Endothelial cell of umbilical vein (primary cell): Measurements from ENCODE around the gene MYO1F. TPM values are rescaled to one million over a fixed set of nuclear protein-coding genes. Genes with fewer than 3 reads are reported as not detected.

ENCODE experiments used
- BruUV-seq: library from RNA; stranded (reverse); fragments of 400-500 nt; replicated peaks from 2 replicates; lab custom pipeline; 2021; lab: Mats Ljungman, UMichigan
- CTCF ChIA-PET: fragments of 300-600, 350-600 bp; sonication (Branson Sonifier 250); formaldehyde crosslinking; loops from one replicate; lab custom pipeline; 2021; ENCODE audit warnings: antibody characterized with exemption, inconsistent platforms; lab: Charles Lee
- POLR2A ChIA-PET: fragments of 300-600, 350-600 bp; sonication (Branson Sonifier 250); formaldehyde crosslinking; loops from one replicate; lab custom pipeline; 2021; ENCODE audit warnings: antibody characterized with exemption, inconsistent platforms; lab: Charles Lee
- DNase-seq: peaks from one replicate; pipeline ENCODE4 v3.0.0-alpha.2; 2011; ENCODE audit warnings: low read depth, low spot score
- FAIRE-seq: peaks from 2 replicates; lab custom pipeline; 2011; peaks lifted over from hg19 to GRCh38; lab: Jason Lieb, UNC
- H2AFZ ChIP-seq: 2 replicates; pipeline ENCODE4 v1.6.0; 2012; ENCODE audit warnings: low read depth, low read length, control low read depth, inconsistent platforms
- H3K27ac ChIP-seq: 2 replicates; pipeline ENCODE4 v1.5.1; 2011; ENCODE audit warnings: low read depth, mild to moderate bottlenecking, control low read depth, low read length, moderate library complexity; ENCODE audit not compliant: insufficient read depth
- H3K27me3 ChIP-seq, 2 experiments: 2 replicates each; pipeline versions ENCODE4 v1.6.0 to v1.6.1; 2011; ENCODE audit warnings: low read length in 2 of 2, mixed read lengths in 1 of 2; ENCODE audit not compliant: control insufficient read depth in 2 of 2, insufficient read depth in 2 of 2
- H3K36me3 ChIP-seq, 2 experiments: 2 replicates in 1 of 2; 3 replicates in 1 of 2; pipeline ENCODE4 v1.5.1; 2011; ENCODE audit warnings: low read length in 2 of 2, mild to moderate bottlenecking in 1 of 2, moderate library complexity in 1 of 2; ENCODE audit not compliant: control insufficient read depth in 2 of 2, insufficient read depth in 2 of 2; ENCODE audit errors: extremely low read depth in 1 of 2
- H3K4me1 ChIP-seq: 3 replicates; pipeline ENCODE4 v1.5.1; 2011; ENCODE audit warnings: mild to moderate bottlenecking, low read length; ENCODE audit not compliant: control insufficient read depth, insufficient read depth; ENCODE audit errors: extremely low read depth
- H3K4me2 ChIP-seq: 2 replicates; pipeline ENCODE4 v1.6.1; 2011; ENCODE audit warnings: low read length, control low read depth, mixed read lengths; ENCODE audit not compliant: insufficient read depth
- H3K4me3 ChIP-seq, 3 experiments: fragments of 200-600 bp in 1 of 3; sonication (generic), shearing (Covaris generic) in 1 of 3; replicated peaks in 1 of 3; 2 replicates each; pipeline ENCODE4 v1.5.1; 2011 to 2016; ENCODE audit warnings: control low read depth in 3 of 3, low read length in 3 of 3, mild to moderate bottlenecking in 2 of 3, inconsistent platforms in 1 of 3, low read depth in 1 of 3, moderate library complexity in 1 of 3; ENCODE audit not compliant: insufficient read depth in 1 of 3
- H3K79me2 ChIP-seq: 2 replicates; pipeline ENCODE4 v1.6.0; 2012; ENCODE audit warnings: low read length, inconsistent platforms; ENCODE audit not compliant: control insufficient read depth, insufficient read depth
- H3K9ac ChIP-seq: replicated peaks from 2 replicates; pipeline ENCODE3; 2011; ENCODE audit warnings: low read length, control low read depth; ENCODE audit not compliant: insufficient read depth; ENCODE audit errors: extremely low read depth
- H3K9me1 ChIP-seq: replicated peaks from 3 replicates; pipeline ENCODE4 v1.6.0; 2011; ENCODE audit warnings: mild to moderate bottlenecking, low read length; ENCODE audit not compliant: control insufficient read depth, insufficient read depth; ENCODE audit errors: extremely low read depth
- H3K9me3 ChIP-seq: replicated peaks from 2 replicates; pipeline ENCODE4 v1.5.1; 2012; ENCODE audit warnings: low read length, inconsistent platforms; ENCODE audit not compliant: control insufficient read depth, insufficient read depth
- H4K20me1 ChIP-seq: replicated peaks from 2 replicates; pipeline ENCODE3; 2011; ENCODE audit warnings: mild to moderate bottlenecking, low read length; ENCODE audit not compliant: control insufficient read depth, insufficient read depth; ENCODE audit errors: extremely low read depth
- EZH2 ChIP-seq: IDR thresholded peaks from 2 replicates; pipeline ENCODE4 v1.6.1; 2012; ENCODE audit warnings: borderline replicate concordance, low read depth, mild to moderate bottlenecking, moderate library complexity, low read length, inconsistent platforms; ENCODE audit not compliant: severe bottlenecking
- FOS ChIP-seq: IDR thresholded peaks from 2 replicates; pipeline ENCODE4 v1.6.1; 2011; ENCODE audit warnings: mild to moderate bottlenecking, low read length, moderate library complexity, borderline replicate concordance; ENCODE audit not compliant: insufficient read depth
- GATA2 ChIP-seq: IDR thresholded peaks from 2 replicates; pipeline ENCODE4 v1.7.0; 2011; ENCODE audit warnings: low read depth, mild to moderate bottlenecking, moderate library complexity, mixed read lengths, low read length; ENCODE audit not compliant: insufficient read length, insufficient read depth
- JUN ChIP-seq: IDR thresholded peaks from 2 replicates; pipeline ENCODE4 v1.6.1; 2011; ENCODE audit warnings: borderline replicate concordance, low read depth; ENCODE audit not compliant: insufficient read length, insufficient read depth
- MAX ChIP-seq: IDR thresholded peaks from 2 replicates; pipeline ENCODE4 v1.6.1; 2011; ENCODE audit not compliant: insufficient read depth, insufficient read length
- MYC ChIP-seq: IDR thresholded peaks from one replicate; pipeline ENCODE4 v1.6.1; 2011; ENCODE audit warnings: mild to moderate bottlenecking, low read depth, low read length
- POLR2A ChIP-seq: IDR thresholded peaks from 2 replicates; pipeline ENCODE4 v1.6.1; 2012; ENCODE audit warnings: low read depth, mild to moderate bottlenecking, control low read depth, low read length
- POLR2AphosphoS5 ChIP-seq: IDR thresholded peaks from 2 replicates; pipeline ENCODE4 v1.6.1; 2012; ENCODE audit warnings: low read depth, mild to moderate bottlenecking, control low read depth, low read length, moderate library complexity; ENCODE audit not compliant: insufficient read depth
- dilution Hi-C: fragments of 300-500 bp; cut with MboI; formaldehyde crosslinking; loops from one replicate; pipeline ENCODE4 v1.15.0; 2019; ENCODE audit warnings: low sequenced_read_pairs; ENCODE audit not compliant: extremely low pct_ligation_motif_present
- intact Hi-C: fragments of 100-400 bp; cut with micrococcal nuclease; formaldehyde crosslinking; loops from one replicate; pipeline ENCODE4 v1.10.0; 2022
- polyA plus RNA-seq, 4 experiments: library from polyadenylated mRNA; depleted of rRNA in 3 of 4; stranded (reverse) in 3 of 4; unstranded in 1 of 4; fragments of >200 nt; gene quantifications; 2 replicates each; pipeline versions ENCODE4 v1.2.1 to v1.2.3, GENCODE V29; 2011 to 2012; ENCODE audit warnings: missing spikeins in 1 of 4
- total RNA-seq: library from RNA; stranded (reverse); gene quantifications from 2 replicates; pipeline ENCODE4 v1.2.3, GENCODE V29; 2021
- TF ChIP-seq, protein P1 (sequence below), 2 donors: IDR thresholded peaks; 1 replicate in 1 of 2; 2 replicates in 1 of 2; pipeline ENCODE4 v1.5.1; 2011; ENCODE audit warnings: low read length in 2 of 2, mild to moderate bottlenecking in 2 of 2, moderate library complexity in 2 of 2, control low read depth in 1 of 2, inconsistent platforms in 1 of 2, low read depth in 1 of 2; ENCODE audit not compliant: insufficient read depth in 1 of 2; ENCODE audit errors: extremely low read depth in 1 of 2

MYO1F gene
- total and polyA plus RNA-seq, 2 donors (not counting 3 experiments of a cell fraction or from before 2014, with no cell fraction given): 0.22 to 0.39 TPM

- intact Hi-C loops (no loop called here), dilution Hi-C loops (no loop called here)
- H4K20me1 ChIP-seq: no peaks in the 10 kb centered on the region
- H3K79me2 ChIP-seq: no peaks in the 10 kb centered on the region
- CTCF ChIA-PET: interaction anchor here (0.6 to 3.1 kb wide), 2 partner anchors 8 to 103 kb away, joined by 5 to 12 read pairs; no protein-coding TSS in a partner anchor
- H3K9ac ChIP-seq: no peak overlapping the region
- H3K4me3 ChIP-seq: no peak overlapping the region
- POLR2A ChIA-PET: interaction anchor here (0.6 kb wide), 1 partner anchor 11 kb away, joined by 3 read pairs; no protein-coding TSS in a partner anchor
- FAIRE-seq (no peak), DNase-seq (no peak)
- no peaks in the 10 kb centered on the region for H3K9me3 ChIP-seq
- no peaks in the 10 kb centered on the region for H3K36me3 ChIP-seq
- H2AFZ ChIP-seq: no peak overlapping the region
- TF ChIP-seq GATA2 (no peak), JUN (no peak), FOS (no peak), EZH2 (no peak), MAX (no peak), POLR2A (no peak), POLR2AphosphoS5 (no peak), MYC (no peak)
- TF ChIP-seq, protein P1, sequence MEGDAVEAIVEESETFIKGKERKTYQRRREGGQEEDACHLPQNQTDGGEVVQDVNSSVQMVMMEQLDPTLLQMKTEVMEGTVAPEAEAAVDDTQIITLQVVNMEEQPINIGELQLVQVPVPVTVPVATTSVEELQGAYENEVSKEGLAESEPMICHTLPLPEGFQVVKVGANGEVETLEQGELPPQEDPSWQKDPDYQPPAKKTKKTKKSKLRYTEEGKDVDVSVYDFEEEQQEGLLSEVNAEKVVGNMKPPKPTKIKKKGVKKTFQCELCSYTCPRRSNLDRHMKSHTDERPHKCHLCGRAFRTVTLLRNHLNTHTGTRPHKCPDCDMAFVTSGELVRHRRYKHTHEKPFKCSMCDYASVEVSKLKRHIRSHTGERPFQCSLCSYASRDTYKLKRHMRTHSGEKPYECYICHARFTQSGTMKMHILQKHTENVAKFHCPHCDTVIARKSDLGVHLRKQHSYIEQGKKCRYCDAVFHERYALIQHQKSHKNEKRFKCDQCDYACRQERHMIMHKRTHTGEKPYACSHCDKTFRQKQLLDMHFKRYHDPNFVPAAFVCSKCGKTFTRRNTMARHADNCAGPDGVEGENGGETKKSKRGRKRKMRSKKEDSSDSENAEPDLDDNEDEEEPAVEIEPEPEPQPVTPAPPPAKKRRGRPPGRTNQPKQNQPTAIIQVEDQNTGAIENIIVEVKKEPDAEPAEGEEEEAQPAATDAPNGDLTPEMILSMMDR (IDR thresholded peaks at IDR 0.05; ENCODE audit: extremely low read depth in 1 of 2, insufficient read depth in 1 of 2, low read depth in 1 of 2, low read length in 2 of 2): no peak
- H3K4me2 ChIP-seq: no peak overlapping the region
- no peaks in the 10 kb centered on the region for H3K9me1 ChIP-seq
- no peaks in the 10 kb centered on the region for H3K4me1 ChIP-seq
- no peaks in the 10 kb centered on the region for H3K27me3 ChIP-seq
- BruUV-seq: no TSS peak
- no peak overlapping the region for H3K27ac ChIP-seq
Measured at GRCh38 chr19:8498295-8498694, 78.9 kb downstream of the MYO1F start.
